Dendritic cell treated with granulocyte-macrophage colony-stimulating factor and Interleukin-4, amounts not matched to agents 40 ng/mL and 50 ng/mL, for 4 days (primary cell): ENCODE measurements around the gene ZNF689.

ENCODE experiments used
- H3K27ac Mint-ChIP-seq: one replicate; pipeline ENCODE4 v1.8.0; 2022; ENCODE audit warnings: mild to moderate bottlenecking, mixed read lengths
- H3K27me3 Mint-ChIP-seq: one replicate; pipeline ENCODE4 v1.8.0; 2022; ENCODE audit warnings: mild to moderate bottlenecking, mixed read lengths
- H3K36me3 Mint-ChIP-seq: one replicate; pipeline ENCODE4 v1.8.0; 2022; ENCODE audit warnings: low read depth, mixed read lengths
- H3K4me1 Mint-ChIP-seq: one replicate; pipeline ENCODE4 v1.8.0; 2022; ENCODE audit warnings: low read depth, mixed read lengths
- H3K4me3 Mint-ChIP-seq: one replicate; pipeline ENCODE4 v1.8.0; 2022; ENCODE audit warnings: mild to moderate bottlenecking, moderate library complexity, mixed read lengths
- H3K9me3 Mint-ChIP-seq: one replicate; pipeline ENCODE4 v1.8.0; 2022; ENCODE audit warnings: mixed read lengths
- intact Hi-C: fragments of 100-400 bp; cut with micrococcal nuclease; formaldehyde crosslinking; loops from one replicate; pipeline ENCODE4 v1.15.0; 2022

Gene ZNF689

DNA sequence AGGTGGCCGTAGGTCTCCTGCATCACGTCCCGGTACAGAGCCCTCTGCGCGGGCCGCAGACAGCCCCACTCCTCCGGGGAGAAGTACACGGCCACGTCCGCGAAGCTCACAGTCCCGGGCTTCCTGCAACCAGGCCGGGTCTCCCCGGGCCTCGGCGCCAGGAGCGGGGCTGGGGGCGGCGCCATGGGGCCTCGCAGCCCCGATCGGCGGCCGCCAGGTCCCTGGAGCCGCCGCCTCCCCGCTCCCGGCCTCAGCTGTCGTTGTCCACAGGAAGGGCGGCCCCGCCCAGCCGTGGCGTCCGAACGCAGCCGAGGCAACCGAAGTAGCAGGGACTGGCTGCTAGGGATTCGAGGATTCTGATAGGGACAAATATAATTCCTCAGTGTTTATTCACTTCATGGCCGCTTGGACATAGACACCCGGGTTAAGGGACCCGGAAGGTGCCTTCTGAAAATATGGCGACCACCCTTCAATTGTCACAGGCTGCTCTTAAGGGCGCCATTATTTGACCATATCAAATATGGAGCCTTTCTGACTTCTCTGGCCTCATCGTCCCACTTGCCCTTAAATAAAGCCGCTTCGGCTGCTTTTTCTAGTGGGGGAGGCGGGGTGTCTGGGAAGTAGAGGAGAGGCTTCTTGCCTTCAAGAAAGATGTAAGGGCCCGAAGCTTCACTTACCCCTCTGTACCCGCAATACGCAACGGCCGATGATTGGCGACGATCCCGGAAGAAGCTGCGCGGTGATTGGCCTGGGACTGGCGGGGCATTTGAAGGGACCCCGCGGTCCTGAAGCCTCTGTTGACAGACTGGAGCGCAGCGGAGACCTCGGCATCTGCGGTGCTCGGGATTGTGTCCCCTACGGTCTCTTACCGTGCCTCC is 38.5 kb downstream of the ZNF689 start, which contains the start of gene ZNF688:
ZNF688 (minus strand) TSS at position 270 of the 878 bp plus-strand sequence; CDS start at position 185, 85 bp downstream.
- Mint-ChIP-seq H3K4me1 (peaks cover 66% of the 10 kb centered on the region), H3K27me3 (peaks cover under 1% of the 10 kb centered on the region), H3K4me3 (peak within 1 kb of the TSS; percentile 88), H3K36me3 (no peaks in the 10 kb centered on the region), H3K9me3 (no peaks in the 10 kb centered on the region), H3K27ac (peak within 1 kb of the TSS; percentile 93)
- intact Hi-C loops = loop anchor here (1.0 to 5.0 kb wide), 2 partner anchors 14 to 44 kb away; partner anchors contain the start of genes ZNF768 and ZNF785

DNA sequence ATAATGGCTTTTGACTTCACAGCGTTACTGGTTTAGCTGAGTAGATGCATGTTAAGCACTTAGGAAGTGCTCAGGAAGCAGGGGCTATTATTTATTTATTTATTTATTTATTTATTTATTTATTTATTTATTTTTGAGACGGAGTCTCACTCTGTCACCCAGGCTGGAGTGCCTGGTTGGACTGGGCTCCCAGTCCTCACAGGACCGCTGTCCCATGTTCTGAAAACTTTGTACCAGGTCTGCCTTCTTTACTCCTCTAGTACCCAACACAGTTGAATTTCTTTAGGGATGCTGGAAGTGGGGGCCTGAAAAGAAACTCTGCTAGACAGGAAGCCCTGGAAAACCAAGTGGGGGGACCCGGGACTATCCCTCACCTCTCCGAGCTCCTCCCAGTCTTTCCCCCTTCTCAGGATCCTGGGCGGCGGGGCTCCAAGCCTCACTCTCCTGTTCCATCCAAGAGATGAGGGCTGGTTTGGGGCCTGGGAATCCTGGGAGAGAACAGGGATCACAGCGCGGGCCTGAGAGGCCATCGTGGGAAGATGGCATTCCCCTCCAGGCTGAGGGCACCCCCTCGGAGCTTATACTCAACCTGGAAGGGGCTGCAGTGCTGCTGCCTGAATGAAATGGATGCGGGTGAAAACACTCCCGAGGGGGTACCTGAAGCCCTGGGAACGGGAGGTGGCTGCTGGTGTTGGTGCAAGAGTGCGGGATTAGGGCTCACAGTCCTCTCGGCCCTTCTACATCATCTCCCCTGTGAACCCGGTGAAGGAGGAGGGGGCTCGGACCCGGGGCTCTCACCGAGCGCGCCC is 39.3 kb downstream of the ZNF689 start:
- Mint-ChIP-seq H3K36me3 (no peaks in the 10 kb centered on the region), H3K4me1 (peaks cover 61% of the 10 kb centered on the region), H3K27me3 (peaks cover 6% of the 10 kb centered on the region), H3K27ac (peak overlapping the region; percentile 93), H3K4me3 (peak overlapping the region; percentile 88), H3K9me3 (no peaks in the 10 kb centered on the region)
- intact Hi-C loops = loop anchor here (5.0 kb wide), 1 partner anchor 44 kb away; the partner anchor contains the start of gene ZNF768

DNA sequence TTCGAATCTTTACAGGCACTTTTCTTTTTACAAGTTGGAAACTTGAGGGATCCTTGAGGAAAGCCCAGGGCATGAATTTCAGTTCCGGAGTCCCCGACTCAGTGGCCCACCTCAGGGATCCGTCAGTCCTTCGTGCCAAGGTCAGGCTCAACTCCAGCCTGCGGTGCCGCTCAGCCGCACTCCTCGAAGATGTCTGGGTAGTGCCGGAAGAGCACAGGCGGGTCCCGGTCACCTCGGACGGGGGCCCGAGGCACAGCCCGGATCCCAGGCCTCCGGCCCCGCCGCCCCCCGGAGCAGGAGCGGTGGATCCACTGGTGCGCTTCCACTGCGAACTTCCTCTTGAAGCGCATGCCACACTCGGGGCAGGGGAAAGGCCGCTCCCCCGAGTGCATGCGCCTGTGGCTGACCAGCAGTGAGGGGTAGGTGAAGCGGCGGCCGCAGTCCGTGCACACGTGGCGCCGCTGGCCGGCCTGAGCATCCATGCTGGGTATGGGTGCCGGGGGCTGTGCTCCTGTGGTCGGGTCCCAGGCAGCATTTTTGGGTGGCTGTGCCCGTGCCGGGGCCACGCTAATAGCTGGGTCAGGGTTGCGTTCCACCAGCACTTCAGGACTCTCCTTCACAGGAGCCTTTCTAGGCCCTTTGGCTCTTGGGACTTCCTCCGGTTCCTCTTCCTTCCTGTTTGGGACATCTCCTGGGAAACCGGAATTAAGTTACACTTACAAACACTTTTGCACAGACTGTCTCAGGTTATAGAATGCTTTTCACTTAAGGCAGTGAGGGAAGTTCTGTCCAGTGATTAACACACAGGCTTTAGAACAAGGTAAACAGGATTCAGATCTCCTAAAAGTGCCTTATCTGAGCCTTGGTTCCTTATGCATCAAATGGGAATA is 40.2 kb downstream of the ZNF689 start:
- Mint-ChIP-seq H3K27ac (no peak overlapping the region), H3K9me3 (no peaks in the 10 kb centered on the region), H3K4me3 (no peak overlapping the region), H3K27me3 (peaks cover 8% of the 10 kb centered on the region), H3K36me3 (no peaks in the 10 kb centered on the region), H3K4me1 (peaks cover 53% of the 10 kb centered on the region)
- intact Hi-C loops = loop anchor here (5.0 kb wide), 1 partner anchor 43 kb away; the partner anchor contains the start of gene ZNF768

- intact Hi-C loops = no loop called here
- Mint-ChIP-seq H3K27me3 (peaks cover 8% of the 10 kb centered on the region), H3K9me3 (no peaks in the 10 kb centered on the region), H3K36me3 (no peaks in the 10 kb centered on the region), H3K4me3 (no peak overlapping the region), H3K27ac (no peak overlapping the region), H3K4me1 (peaks cover 49% of the 10 kb centered on the region)
These were observed 40.9 kb downstream of the ZNF689 start for GRCh38 chr16:30569281-30569680.

DNA sequence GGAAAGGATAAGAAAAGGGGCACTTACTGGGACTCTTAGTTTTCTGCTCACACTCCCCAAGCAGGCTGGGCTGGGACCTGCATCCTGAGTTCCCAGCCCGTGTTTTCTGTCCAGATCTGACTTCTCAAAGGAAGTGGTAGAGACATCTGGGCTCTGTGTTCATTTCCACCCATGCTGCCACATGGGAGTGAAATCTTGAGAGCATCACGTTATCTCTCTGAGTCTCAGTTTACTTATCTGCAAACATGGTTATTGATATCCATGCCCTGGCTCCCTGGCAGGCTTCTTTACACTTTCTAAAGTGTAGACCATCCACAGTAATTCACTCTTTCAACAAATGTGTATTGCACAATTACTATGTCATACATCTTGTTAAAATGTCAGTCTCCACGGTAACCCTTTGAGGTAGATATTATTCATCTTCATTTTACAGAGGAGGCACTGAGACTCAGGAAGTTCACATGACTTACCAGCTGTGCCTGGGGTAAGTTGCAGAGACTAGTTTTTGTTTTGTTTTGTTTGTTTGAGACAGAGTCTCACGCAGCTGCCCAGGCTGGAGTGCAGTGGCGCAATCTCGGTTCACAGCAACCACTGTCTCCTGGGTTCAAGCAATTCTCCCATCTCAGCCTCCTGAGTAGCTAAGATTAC is 42.1 kb downstream of the ZNF689 start:
- Mint-ChIP-seq H3K4me3 (no peak overlapping the region), H3K36me3 (no peaks in the 10 kb centered on the region), H3K9me3 (no peaks in the 10 kb centered on the region), H3K27me3 (peaks cover 8% of the 10 kb centered on the region), H3K27ac (peak overlapping the region; percentile 43), H3K4me1 (peaks cover 52% of the 10 kb centered on the region)
- intact Hi-C loops = no loop called here

DNA sequence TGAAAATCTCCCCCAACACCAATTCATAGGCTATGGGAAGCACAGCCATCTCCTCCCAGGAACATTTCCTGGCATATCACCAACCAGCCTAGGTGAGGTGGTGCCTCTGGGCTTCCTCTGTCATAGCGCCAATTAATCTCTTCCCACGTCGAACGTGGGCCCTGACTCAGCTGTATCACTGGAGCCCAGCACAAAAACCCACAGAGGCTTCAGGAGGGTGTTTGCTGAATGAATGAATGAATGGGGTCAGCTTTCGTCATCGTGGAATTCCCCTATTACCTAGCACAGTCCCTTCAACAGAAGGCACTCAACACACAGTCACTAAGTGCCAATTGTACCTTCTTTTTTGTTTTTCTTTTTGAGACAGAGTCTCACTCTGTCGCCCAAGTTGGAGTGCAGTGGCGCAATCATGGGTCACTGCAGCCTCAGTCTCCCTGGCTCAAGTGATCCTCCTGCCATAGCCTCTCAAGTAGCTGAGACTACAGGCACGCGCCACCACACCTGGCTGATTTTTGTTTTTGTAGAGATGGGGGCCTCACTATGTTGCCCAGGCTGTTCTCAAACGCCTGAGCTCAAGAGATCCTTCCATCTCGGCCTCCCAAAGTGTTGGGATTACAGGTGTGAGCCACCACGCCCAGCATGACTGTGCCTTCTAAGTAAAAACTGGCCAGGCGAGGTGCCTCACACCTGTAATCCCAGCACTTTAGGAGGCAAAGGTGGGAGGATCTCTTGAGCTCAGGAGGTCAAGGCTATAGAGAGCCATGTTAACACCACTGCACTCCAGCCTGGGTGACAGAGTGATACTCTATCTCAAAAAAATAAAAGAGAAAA is 42.8 kb downstream of the ZNF689 start:
- H3K27me3 Mint-ChIP-seq = peaks cover 8% of the 10 kb centered on the region
- no peaks in the 10 kb centered on the region for H3K36me3 Mint-ChIP-seq
- no peaks in the 10 kb centered on the region for H3K9me3 Mint-ChIP-seq
- no peak overlapping the region for H3K4me3 Mint-ChIP-seq
- peaks cover 48% of the 10 kb centered on the region for H3K4me1 Mint-ChIP-seq
- intact Hi-C loops = no loop called here
- H3K27ac Mint-ChIP-seq = peak overlapping the region; percentile 43

DNA sequence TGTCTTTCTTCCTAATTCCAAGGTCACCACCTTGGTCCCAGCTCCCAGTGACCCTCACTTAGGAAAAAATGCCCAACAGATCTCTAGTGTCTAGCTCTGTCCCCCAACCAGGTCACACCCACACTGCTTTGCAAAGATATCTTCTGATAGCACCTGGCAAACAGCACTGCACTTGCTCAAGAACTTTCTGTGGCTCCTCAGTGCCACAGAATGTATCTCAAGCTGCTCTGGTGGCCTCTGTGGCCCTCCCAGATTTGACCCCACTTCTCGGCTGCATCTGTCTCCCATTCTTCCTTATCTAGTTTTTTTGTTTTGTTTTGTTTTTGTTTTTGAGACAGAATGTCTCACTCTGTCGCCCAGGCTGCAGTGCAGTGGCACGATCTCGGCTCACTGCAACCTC is 43.7 kb downstream of the ZNF689 start:
- Mint-ChIP-seq H3K4me1 (peaks cover 50% of the 10 kb centered on the region), H3K27me3 (peaks cover 8% of the 10 kb centered on the region), H3K9me3 (no peaks in the 10 kb centered on the region), H3K4me3 (no peak overlapping the region), H3K36me3 (peaks cover 1% of the 10 kb centered on the region), H3K27ac (peak overlapping the region; percentile 23)
- intact Hi-C loops = no loop called here

DNA sequence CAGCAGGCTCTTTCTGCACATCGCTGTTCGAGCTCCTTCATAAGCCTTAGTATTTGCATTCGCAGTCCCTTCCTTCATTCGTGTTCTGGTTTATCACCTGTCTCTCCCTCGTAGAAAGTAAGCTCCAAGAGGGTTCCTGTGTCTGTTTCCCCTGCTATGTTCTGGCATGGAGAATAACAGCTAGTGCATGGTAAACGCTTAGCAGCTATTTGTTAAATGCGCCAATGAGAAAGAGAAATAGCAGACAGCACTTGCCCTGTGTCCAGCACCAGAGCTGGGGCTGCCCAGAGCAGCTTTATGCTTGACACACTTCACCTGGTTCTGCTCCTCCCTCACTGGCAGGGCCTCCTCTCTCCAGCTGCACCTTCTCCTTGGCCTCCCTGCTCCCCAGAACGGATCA is 44.2 kb downstream of the ZNF689 start:
- Mint-ChIP-seq H3K27ac (peak overlapping the region; percentile 23), H3K36me3 (peaks cover 5% of the 10 kb centered on the region), H3K9me3 (no peaks in the 10 kb centered on the region), H3K4me1 (peaks cover 52% of the 10 kb centered on the region), H3K4me3 (no peak overlapping the region), H3K27me3 (peaks cover 8% of the 10 kb centered on the region)
- intact Hi-C loops = no loop called here

- peaks cover 5% of the 10 kb centered on the region for H3K36me3 Mint-ChIP-seq
- no peak overlapping the region for H3K4me3 Mint-ChIP-seq
- peaks cover 8% of the 10 kb centered on the region for H3K27me3 Mint-ChIP-seq
- H3K9me3 Mint-ChIP-seq = no peaks in the 10 kb centered on the region
- intact Hi-C loops = no loop called here
- peaks cover 53% of the 10 kb centered on the region for H3K4me1 Mint-ChIP-seq
- H3K27ac Mint-ChIP-seq = no peak overlapping the region
These were observed 44.7 kb downstream of the ZNF689 start for GRCh38 chr16:30565526-30565925.

DNA sequence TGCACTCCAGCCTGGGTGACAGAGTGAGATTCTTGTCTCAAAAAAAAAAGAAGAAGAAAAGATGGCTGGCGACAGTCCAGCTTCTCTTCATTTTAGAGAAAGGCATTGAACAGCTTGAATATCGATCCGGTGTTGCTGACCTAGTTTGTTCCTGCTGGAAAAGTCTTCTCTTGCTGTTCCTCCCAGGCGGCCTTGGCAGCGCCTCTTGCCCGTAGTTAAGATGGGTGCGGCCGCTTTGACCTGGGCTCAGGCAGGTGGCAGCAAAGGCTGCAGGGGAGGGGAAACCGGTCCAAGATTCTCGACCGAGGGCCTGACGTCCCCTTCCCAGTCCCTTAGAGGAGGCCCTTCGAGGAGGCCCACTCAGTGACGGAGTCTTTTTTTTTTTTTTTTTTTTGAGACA is 48.2 kb downstream of the ZNF689 start:
- H3K27ac Mint-ChIP-seq = peak overlapping the region; percentile 99
- H3K4me1 Mint-ChIP-seq = peaks cover 57% of the 10 kb centered on the region
- H3K36me3 Mint-ChIP-seq = peaks cover 13% of the 10 kb centered on the region
- intact Hi-C loops = no loop called here
- peak overlapping the region; percentile 88 for H3K4me3 Mint-ChIP-seq
- no peaks in the 10 kb centered on the region for H3K9me3 Mint-ChIP-seq
- peaks cover 8% of the 10 kb centered on the region for H3K27me3 Mint-ChIP-seq

DNA sequence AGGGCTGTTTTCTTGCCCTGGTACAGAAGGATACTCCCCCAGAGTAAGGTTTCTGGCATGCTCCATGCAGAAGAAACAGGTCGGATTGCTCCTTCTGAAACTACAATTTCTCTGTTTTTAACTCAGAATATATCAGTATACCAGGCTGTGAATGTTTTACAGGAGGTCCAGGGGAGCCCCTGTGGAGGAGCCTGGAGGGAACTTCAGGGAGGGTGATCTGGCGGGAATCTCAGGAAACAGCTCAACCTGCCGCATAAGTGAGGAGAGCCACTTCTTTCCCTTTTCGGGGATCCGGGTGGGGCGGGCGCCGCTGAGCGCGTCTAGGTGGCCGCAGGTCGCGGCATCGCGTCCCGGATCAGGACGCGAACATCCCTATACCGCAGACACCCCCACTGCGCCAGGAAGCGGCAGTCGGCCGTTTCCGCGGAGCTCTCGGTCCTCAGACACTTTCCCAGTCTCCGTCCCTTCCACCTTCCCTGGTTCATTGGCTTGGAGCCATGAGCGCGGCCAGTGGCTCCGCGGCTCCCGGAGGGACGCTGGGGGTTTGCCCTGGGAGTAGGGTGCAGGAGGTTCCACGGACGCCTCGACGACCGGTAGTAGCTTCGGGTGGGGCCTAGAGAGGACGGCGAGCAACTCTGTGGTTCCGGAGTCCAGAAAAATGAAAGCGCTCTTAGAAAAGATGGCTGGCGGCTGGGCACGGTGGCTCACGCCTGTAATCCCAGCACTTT is 48.9 kb downstream of the ZNF689 start:
- Mint-ChIP-seq H3K4me1 (peaks cover 55% of the 10 kb centered on the region), H3K36me3 (peaks cover 18% of the 10 kb centered on the region), H3K9me3 (no peaks in the 10 kb centered on the region)

DNA sequence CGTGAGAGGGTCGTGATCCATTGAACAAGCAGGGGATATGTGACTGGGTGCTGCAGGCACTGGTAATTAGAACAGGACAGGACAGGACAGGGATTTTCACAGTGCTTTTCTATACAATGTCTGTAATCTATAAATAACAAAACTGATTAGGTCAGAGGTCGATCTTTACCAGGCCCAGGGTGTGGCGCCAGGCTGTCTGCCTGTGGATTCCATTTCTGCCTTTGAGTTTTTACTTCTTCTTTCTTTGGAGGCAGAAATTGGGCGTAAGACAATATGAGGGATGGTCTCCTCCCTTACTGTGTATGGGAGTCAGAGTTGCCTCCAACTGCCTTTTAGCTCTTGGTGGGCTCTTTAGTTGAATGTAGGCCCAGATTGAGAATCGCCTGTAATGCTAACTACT is 50.5 kb downstream of the ZNF689 start:
- peak overlapping the region; percentile 2 for H3K4me3 Mint-ChIP-seq
- peaks cover 60% of the 10 kb centered on the region for H3K4me1 Mint-ChIP-seq
- H3K27me3 Mint-ChIP-seq = no peaks in the 10 kb centered on the region
- peak overlapping the region; percentile 99 for H3K27ac Mint-ChIP-seq
- no peaks in the 10 kb centered on the region for H3K9me3 Mint-ChIP-seq
- intact Hi-C loops = no loop called here
- peaks cover 33% of the 10 kb centered on the region for H3K36me3 Mint-ChIP-seq

More for the DNA sequence above, 48.9 kb downstream of the ZNF689 start:
- H3K27ac Mint-ChIP-seq = peak overlapping the region; percentile 99
- intact Hi-C loops = no loop called here
- H3K4me3 Mint-ChIP-seq = peak overlapping the region; percentile 88
- H3K27me3 Mint-ChIP-seq = peaks cover 3% of the 10 kb centered on the region
